CD4-positive, CD25-positive, alpha-beta regulatory T cell (primary cell): ENCODE results near the gene HAPLN3. TPM values are rescaled to one million over a fixed set of nuclear protein-coding genes. Genes with fewer than 3 reads are reported as not detected.

Experiments
- ATAC-seq, 2 donors: fragments of 150-1000 bp; cut with Tn5 transposase; one replicate each; pipeline ENCODE4 v1.10.0; 2021; ENCODE audit warnings: low read depth in 2 of 2, moderate number of reproducible peaks in 2 of 2, moderate library complexity in 1 of 2
- DNase-seq, 3 donors: peaks; one replicate each; pipeline versions ENCODE4 v3.0.0 to v3.0.0-alpha.2; 2012 to 2022; ENCODE audit warnings: mixed read lengths in 1 of 3
- H3K27ac ChIP-seq: one replicate; pipeline ENCODE4 v1.7.0; 2013; ENCODE audit warnings: mild to moderate bottlenecking, low read length; ENCODE audit not compliant: insufficient read depth, poor library complexity, severe bottlenecking
- H3K27me3 ChIP-seq: one replicate; pipeline ENCODE4 v1.7.0; 2013; ENCODE audit warnings: low read length; ENCODE audit not compliant: control insufficient read depth, insufficient read depth
- H3K36me3 ChIP-seq: one replicate; pipeline ENCODE4 v1.7.0; 2013; ENCODE audit warnings: mild to moderate bottlenecking, low read length, moderate library complexity; ENCODE audit not compliant: control insufficient read depth, insufficient read depth
- H3K4me1 ChIP-seq: 2 replicates; pipeline ENCODE4 v1.7.0; 2013; ENCODE audit warnings: mild to moderate bottlenecking, low read length; ENCODE audit not compliant: insufficient read depth, control insufficient read depth, poor library complexity, severe bottlenecking
- H3K4me3 ChIP-seq: one replicate; pipeline ENCODE4 v1.7.0; 2013; ENCODE audit warnings: low read depth, mild to moderate bottlenecking, low read length, moderate library complexity
- H3K9me3 ChIP-seq, 2 experiments: 1 replicate in 1 of 2; 2 replicates in 1 of 2; pipeline ENCODE4 v1.7.0; 2013; ENCODE audit warnings: low read length in 2 of 2, mild to moderate bottlenecking in 1 of 2, moderate library complexity in 1 of 2; ENCODE audit not compliant: control insufficient read depth in 2 of 2
- H3K27ac Mint-ChIP-seq, 3 donors: one replicate each; pipeline ENCODE4 v1.8.0; 2020 to 2022; ENCODE audit warnings: mild to moderate bottlenecking in 3 of 3, mixed read lengths in 3 of 3, moderate library complexity in 2 of 3
- H3K27me3 Mint-ChIP-seq: one replicate; pipeline ENCODE4 v1.8.0; 2022; ENCODE audit warnings: mild to moderate bottlenecking, mixed read lengths
- H3K36me3 Mint-ChIP-seq: one replicate; pipeline ENCODE4 v1.8.0; 2020; ENCODE audit warnings: mixed read lengths
- H3K4me1 Mint-ChIP-seq, 4 donors: one replicate each; pipeline ENCODE4 v1.8.0; 2020 to 2022; ENCODE audit warnings: mixed read lengths in 4 of 4, mild to moderate bottlenecking in 1 of 4
- H3K4me3 Mint-ChIP-seq, 4 donors: one replicate each; pipeline ENCODE4 v1.8.0; 2020 to 2022; ENCODE audit warnings: mild to moderate bottlenecking in 4 of 4, mixed read lengths in 4 of 4, moderate library complexity in 3 of 4
- H3K9me3 Mint-ChIP-seq, 7 donors: one replicate each; pipeline ENCODE4 v1.8.0; 2020 to 2022; ENCODE audit warnings: mixed read lengths in 7 of 7, mild to moderate bottlenecking in 3 of 7, moderate library complexity in 2 of 7
- polyA plus RNA-seq, 4 donors: library from polyadenylated mRNA; unstranded; fragments of 300-500 nt; fragmentation: Illumina TruSeq; gene quantifications; one replicate each; pipeline ENCODE4 v1.2.3, GENCODE V29; 2021
- total RNA-seq: library from RNA; stranded (reverse); gene quantifications from one replicate; pipeline ENCODE4 v1.2.3, GENCODE V29; 2022

HAPLN3 gene
- total and polyA plus RNA-seq, 5 donors from 2014 or later, result 76.8 to 251 (median 95.5) TPM

- Histone ChIP-seq H3K27me3 (no peaks in the 10 kb centered on the region), H3K4me3 (no peak overlapping the region), H3K36me3 (peaks cover 5% of the 10 kb centered on the region), H3K27ac (no peak overlapping the region), H3K4me1 (peaks cover 53% of the 10 kb centered on the region), H3K9me3 (no peaks in the 10 kb centered on the region)
- peaks cover 0 to 64% (median 40%) of the 10 kb centered on the region in 4 donors for H3K4me1 Mint-ChIP-seq
- no peak overlapping the region for H3K27ac Mint-ChIP-seq
- no peaks in the 10 kb centered on the region for H3K9me3 Mint-ChIP-seq
- ATAC-seq (no peak), DNase-seq (no peak)
- H3K36me3 Mint-ChIP-seq, result peaks cover 19% of the 10 kb centered on the region
- H3K27me3 Mint-ChIP-seq, result no peaks in the 10 kb centered on the region
- H3K4me3 Mint-ChIP-seq, result peak overlapping the region in 2 of 4 donors; percentile 15 to 25
Measured at GRCh38 chr15:88898736-88899135, 3.4 kb upstream of the HAPLN3 start.

- H3K4me1 Mint-ChIP-seq, result peaks cover 0 to 65% (median 35%) of the 10 kb centered on the region in 4 donors
- Histone ChIP-seq H3K4me3 (no peak overlapping the region), H3K27ac (no peak overlapping the region), H3K36me3 (peaks cover 9% of the 10 kb centered on the region), H3K9me3 (no peaks in the 10 kb centered on the region), H3K27me3 (no peaks in the 10 kb centered on the region), H3K4me1 (peaks cover 44% of the 10 kb centered on the region)
- peak; percentile 58 to 76 (median 67) for DNase-seq
- peak overlapping the region; percentile 52 to 100 (median 86) for H3K4me3 Mint-ChIP-seq
- H3K9me3 Mint-ChIP-seq, result no peaks in the 10 kb centered on the region
- ATAC-seq, result peak; percentile 91 to 93
- no peaks in the 10 kb centered on the region for H3K27me3 Mint-ChIP-seq
- H3K27ac Mint-ChIP-seq, result peak overlapping the region; percentile 71 to 87 (median 86)
- peaks cover 19% of the 10 kb centered on the region for H3K36me3 Mint-ChIP-seq
Measured at GRCh38 chr15:88897456-88898194, 2.3 kb upstream of the HAPLN3 start.

- Mint-ChIP-seq H3K27ac (peak overlapping the region; percentile 86 to 98 (median 87)), H3K4me3 (peak overlapping the region; percentile 52 to 100 (median 86)), H3K36me3 (peaks cover 16% of the 10 kb centered on the region), H3K9me3 (no peaks in the 10 kb centered on the region), H3K4me1 (peaks cover 0 to 65% (median 31%) of the 10 kb centered on the region in 4 donors), H3K27me3 (no peaks in the 10 kb centered on the region)
- H3K9me3 ChIP-seq, result no peaks in the 10 kb centered on the region
- H3K27ac ChIP-seq, result peak overlapping the region; percentile 31
- no peaks in the 10 kb centered on the region for H3K27me3 ChIP-seq
- H3K4me1 ChIP-seq, result peaks cover 42% of the 10 kb centered on the region
- H3K4me3 ChIP-seq, result peak overlapping the region; percentile 26
- DNase-seq (no peak), ATAC-seq (no peak)
- H3K36me3 ChIP-seq, result peaks cover 13% of the 10 kb centered on the region
Measured at GRCh38 chr15:88897142-88897455, 1.8 kb upstream of the HAPLN3 start.

- Mint-ChIP-seq H3K9me3 (no peaks in the 10 kb centered on the region), H3K36me3 (peaks cover 11% of the 10 kb centered on the region), H3K4me1 (peaks cover 0 to 59% (median 26%) of the 10 kb centered on the region in 4 donors), H3K27ac (peak overlapping the region; percentile 86 to 98 (median 87)), H3K4me3 (peak overlapping the region; percentile 73 to 100 (median 86)), H3K27me3 (no peaks in the 10 kb centered on the region)
- Histone ChIP-seq H3K27ac (peak overlapping the region; percentile 31), H3K4me1 (peaks cover 41% of the 10 kb centered on the region), H3K9me3 (no peaks in the 10 kb centered on the region), H3K27me3 (no peaks in the 10 kb centered on the region), H3K4me3 (peak overlapping the region; percentile 26), H3K36me3 (peaks cover 18% of the 10 kb centered on the region)
- no peak for ATAC-seq
- peak in 1 of 3 donors; percentile 13 for DNase-seq
Measured at GRCh38 chr15:88896333-88897033, 1.1 kb upstream of the HAPLN3 start.

GRCh38 chr15:88894348-88894818, 961 bp downstream of the HAPLN3 start:
- peak overlapping the region; percentile 71 for H3K4me3 ChIP-seq
- peaks cover 48% of the 10 kb centered on the region for H3K4me1 ChIP-seq
- H3K36me3 ChIP-seq, result peaks cover 13% of the 10 kb centered on the region
- DNase-seq, result peak; percentile 74 to 90 (median 86)
- Mint-ChIP-seq H3K27me3 (no peaks in the 10 kb centered on the region), H3K9me3 (no peaks in the 10 kb centered on the region), H3K4me3 (peak overlapping the region; percentile 93 to 100 (median 96)), H3K27ac (peak overlapping the region; percentile 90 to 95 (median 91)), H3K36me3 (peaks cover 4% of the 10 kb centered on the region), H3K4me1 (peaks cover 0 to 70% (median 29%) of the 10 kb centered on the region in 4 donors)
- H3K27me3 ChIP-seq, result no peaks in the 10 kb centered on the region
- H3K9me3 ChIP-seq, result no peaks in the 10 kb centered on the region
- ATAC-seq, result peak; percentile 67 to 72
- H3K27ac ChIP-seq, result peak overlapping the region; percentile 78

- H3K27ac ChIP-seq, result no peak overlapping the region
- Mint-ChIP-seq H3K9me3 (no peaks in the 10 kb centered on the region), H3K36me3 (peaks cover 13% of the 10 kb centered on the region), H3K27me3 (no peaks in the 10 kb centered on the region), H3K4me1 (peaks cover 0 to 69% (median 22%) of the 10 kb centered on the region in 4 donors), H3K4me3 (peak overlapping the region in 2 of 4 donors; percentile 64 to 84), H3K27ac (no peak overlapping the region)
- no peaks in the 10 kb centered on the region for H3K9me3 ChIP-seq
- H3K36me3 ChIP-seq, result peaks cover 32% of the 10 kb centered on the region
- ATAC-seq, result no peak
- H3K4me3 ChIP-seq, result no peak overlapping the region
- H3K27me3 ChIP-seq, result no peaks in the 10 kb centered on the region
- peaks cover 34% of the 10 kb centered on the region for H3K4me1 ChIP-seq
- DNase-seq, result no peak
Measured at GRCh38 chr15:88891540-88892254, 3.6 kb downstream of the HAPLN3 start.

- no peak overlapping the region for H3K27ac Mint-ChIP-seq
- H3K4me3 Mint-ChIP-seq, result peak overlapping the region in 2 of 4 donors; percentile 33 to 64
- no peaks in the 10 kb centered on the region for H3K27me3 ChIP-seq
Measured at GRCh38 chr15:88890495-88890894, 4.8 kb downstream of the HAPLN3 start.

More at GRCh38 chr15:88890495-88890894, 4.8 kb downstream of the HAPLN3 start:
- Mint-ChIP-seq H3K36me3 (peaks cover 13% of the 10 kb centered on the region), H3K27me3 (no peaks in the 10 kb centered on the region), H3K4me1 (peaks cover 0 to 59% (median 15%) of the 10 kb centered on the region in 4 donors), H3K9me3 (no peaks in the 10 kb centered on the region)
- no peak for ATAC-seq
- DNase-seq, result no peak
- no peak overlapping the region for H3K27ac ChIP-seq
- H3K36me3 ChIP-seq, result peaks cover 38% of the 10 kb centered on the region
- H3K4me3 ChIP-seq, result no peak overlapping the region
- H3K4me1 ChIP-seq, result peaks cover 23% of the 10 kb centered on the region
- H3K9me3 ChIP-seq, result no peaks in the 10 kb centered on the region
